Measurements from ENCODE around the gene APOD.

APOD gene

DNA sequence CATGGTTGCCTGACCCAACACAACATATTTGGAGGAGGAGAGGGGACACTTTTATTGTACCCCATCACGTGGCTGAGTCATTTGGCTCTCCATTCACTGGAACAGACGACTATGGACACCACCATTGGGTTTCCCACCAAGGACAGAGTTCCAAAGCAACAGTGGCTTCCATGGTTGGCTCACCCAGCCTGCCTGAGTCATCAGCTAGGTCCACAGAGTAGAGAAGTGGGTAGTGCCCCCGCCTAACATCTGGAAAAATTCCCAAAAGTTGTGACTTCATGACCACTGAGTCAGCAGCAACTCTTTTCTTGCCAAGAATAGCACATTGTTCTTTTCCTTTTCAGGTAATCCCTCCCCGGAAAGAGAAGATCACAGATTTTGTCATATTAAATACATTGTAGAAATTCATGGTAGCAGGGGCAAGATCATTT is 37.6 kb downstream of the APOD start:
- no peak overlapping the region for H3K27ac ChIP-seq (ENCODE audit: low read depth, low read length)
- no peaks in the 10 kb centered on the region for H3K36me3 ChIP-seq (ENCODE audit: control insufficient read depth in 5 of 5, insufficient read depth in 5 of 5, low read length in 5 of 5)
- H3K9me3 ChIP-seq (ENCODE audit: control insufficient read depth in 5 of 5, low read length in 5 of 5): no peaks in the 10 kb centered on the region
- no peak overlapping the region for H3K9ac ChIP-seq (ENCODE audit: low read length in 5 of 5)
- H3K4me1 ChIP-seq (ENCODE audit: control insufficient read depth in 5 of 5, insufficient read depth in 5 of 5, low read length in 5 of 5): peaks cover 8 to 52% (median 40%) of the 10 kb centered on the region in 5 donors
- no peak overlapping the region for H3K4me3 ChIP-seq (ENCODE audit: low read depth in 1 of 5, low read length in 5 of 5)
- no peaks in the 10 kb centered on the region for H3K27me3 ChIP-seq (ENCODE audit: control insufficient read depth in 5 of 5, insufficient read depth in 4 of 5, low read length in 5 of 5)

GRCh38 chr3:195544634-195545033 is 39.1 kb downstream of the APOD start:
- no peaks in the 10 kb centered on the region for H3K36me3 ChIP-seq (ENCODE audit: control insufficient read depth in 5 of 5, insufficient read depth in 5 of 5, low read length in 5 of 5)
- H3K9me3 ChIP-seq (ENCODE audit: control insufficient read depth in 5 of 5, low read length in 5 of 5): no peaks in the 10 kb centered on the region
- peaks cover 8 to 60% (median 43%) of the 10 kb centered on the region in 5 donors for H3K4me1 ChIP-seq (ENCODE audit: control insufficient read depth in 5 of 5, insufficient read depth in 5 of 5, low read length in 5 of 5)
- H3K27ac ChIP-seq (ENCODE audit: low read depth, low read length): peak overlapping the region; percentile 80
- peak overlapping the region in 2 of 5 donors; percentile 13 to 76 for H3K4me3 ChIP-seq (ENCODE audit: low read depth in 1 of 5, low read length in 5 of 5)
- H3K27me3 ChIP-seq (ENCODE audit: control insufficient read depth in 5 of 5, insufficient read depth in 4 of 5, low read length in 5 of 5): no peaks in the 10 kb centered on the region
- peak overlapping the region in 2 of 5 donors; percentile 19 to 64 for H3K9ac ChIP-seq (ENCODE audit: low read length in 5 of 5)

DNA sequence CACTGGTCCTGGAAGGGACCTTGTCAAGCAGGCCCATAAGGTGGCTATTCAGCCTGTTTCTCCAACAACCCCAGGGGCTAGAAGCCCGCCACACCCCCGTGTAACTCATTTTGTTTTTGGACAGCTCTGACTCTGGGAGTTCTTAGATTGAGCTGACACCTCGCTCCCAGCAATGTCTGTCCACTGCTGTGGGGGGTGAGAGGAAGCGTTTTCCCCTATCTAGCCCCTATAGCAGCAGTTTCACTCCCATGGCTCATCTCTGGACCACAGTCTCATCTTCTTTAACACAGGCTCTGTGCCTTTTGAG is 39.6 kb downstream of the APOD start:
- H3K4me1 ChIP-seq (ENCODE audit: control insufficient read depth in 5 of 5, insufficient read depth in 5 of 5, low read length in 5 of 5): peaks cover 8 to 64% (median 46%) of the 10 kb centered on the region in 5 donors
- H3K27ac ChIP-seq (ENCODE audit: low read depth, low read length): peak overlapping the region; percentile 80
- H3K27me3 ChIP-seq (ENCODE audit: control insufficient read depth in 5 of 5, insufficient read depth in 4 of 5, low read length in 5 of 5): no peaks in the 10 kb centered on the region
- no peaks in the 10 kb centered on the region for H3K9me3 ChIP-seq (ENCODE audit: control insufficient read depth in 5 of 5, low read length in 5 of 5)
- peak overlapping the region in 2 of 5 donors; percentile 64 to 78 for H3K9ac ChIP-seq (ENCODE audit: low read length in 5 of 5)
- H3K4me3 ChIP-seq (ENCODE audit: low read depth in 1 of 5, low read length in 5 of 5): peak overlapping the region in 4 of 5 donors; percentile 13 to 88 (median 81)
- H3K36me3 ChIP-seq (ENCODE audit: control insufficient read depth in 5 of 5, insufficient read depth in 5 of 5, low read length in 5 of 5): no peaks in the 10 kb centered on the region

GRCh38 chr3:195543500-195544229 is 40.1 kb downstream of the APOD start:
- H3K36me3 ChIP-seq (ENCODE audit: control insufficient read depth in 5 of 5, insufficient read depth in 5 of 5, low read length in 5 of 5): no peaks in the 10 kb centered on the region
- peaks cover 8 to 65% (median 46%) of the 10 kb centered on the region in 5 donors for H3K4me1 ChIP-seq (ENCODE audit: control insufficient read depth in 5 of 5, insufficient read depth in 5 of 5, low read length in 5 of 5)
- peak overlapping the region; percentile 19 to 78 (median 64) for H3K9ac ChIP-seq (ENCODE audit: low read length in 5 of 5)
- no peaks in the 10 kb centered on the region for H3K9me3 ChIP-seq (ENCODE audit: control insufficient read depth in 5 of 5, low read length in 5 of 5)
- peak overlapping the region; percentile 80 for H3K27ac ChIP-seq (ENCODE audit: low read depth, low read length)
- peak overlapping the region; percentile 76 to 92 (median 86) for H3K4me3 ChIP-seq (ENCODE audit: low read depth in 1 of 5, low read length in 5 of 5)
- H3K27me3 ChIP-seq (ENCODE audit: control insufficient read depth in 5 of 5, insufficient read depth in 4 of 5, low read length in 5 of 5): no peaks in the 10 kb centered on the region

DNA sequence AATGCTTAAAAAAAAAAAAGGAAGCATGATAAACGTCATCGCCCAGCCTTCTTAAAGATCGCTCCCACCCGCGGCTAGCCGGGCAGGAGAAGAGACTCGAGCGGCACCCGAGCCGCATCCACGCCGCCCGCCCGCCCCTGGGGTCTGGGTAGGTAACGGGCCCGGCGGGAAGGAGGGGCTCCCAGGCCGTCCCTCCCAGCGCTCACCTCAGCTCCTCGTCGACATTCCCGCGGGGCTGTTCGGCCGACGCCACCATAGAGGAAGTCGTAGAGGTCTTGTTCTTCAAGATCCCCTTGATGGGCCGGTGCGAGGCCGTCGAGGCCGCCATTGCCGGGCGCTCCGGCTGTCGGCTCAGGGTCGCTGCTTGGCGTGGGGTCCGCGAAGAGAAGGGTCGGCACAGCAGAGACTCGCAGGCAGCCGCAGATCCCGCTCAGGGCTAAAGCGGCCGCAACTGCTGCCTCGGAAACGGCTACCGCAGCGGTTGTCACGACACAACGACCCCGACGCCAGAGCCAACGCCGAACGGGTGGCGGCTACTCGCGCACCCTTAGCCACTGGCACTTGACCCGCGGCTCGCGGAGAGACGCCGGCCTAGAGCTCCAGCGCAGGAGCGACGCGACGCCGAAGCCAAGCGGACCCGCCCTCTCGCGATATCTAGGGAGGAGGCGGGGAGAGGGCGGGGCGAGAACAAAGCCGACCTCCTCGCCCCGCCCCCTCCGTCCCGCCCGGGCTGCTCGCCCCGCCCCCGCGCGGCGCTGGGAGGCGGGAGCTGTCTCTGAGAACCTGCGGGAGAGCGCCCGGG is 40.8 kb downstream of the APOD start, which contains the start of gene PPP1R2:
Gene PPP1R2 (minus strand): TSS at position 628 of the 802 bp plus-strand sequence. CDS start 300 bp downstream, at position 328.
- H3K4me3 ChIP-seq (ENCODE audit: low read depth in 1 of 5, low read length in 5 of 5): peak within 1 kb of the TSS; percentile 76 to 92 (median 86)
- H3K27ac ChIP-seq (ENCODE audit: low read depth, low read length): peak within 1 kb of the TSS; percentile 80
- H3K36me3 ChIP-seq (ENCODE audit: control insufficient read depth in 5 of 5, insufficient read depth in 5 of 5, low read length in 5 of 5): no peaks in the 10 kb centered on the region
- H3K4me1 ChIP-seq (ENCODE audit: control insufficient read depth in 5 of 5, insufficient read depth in 5 of 5, low read length in 5 of 5): peaks cover 8 to 67% (median 46%) of the 10 kb centered on the region in 5 donors
- H3K9ac ChIP-seq (ENCODE audit: low read length in 5 of 5): peak within 1 kb of the TSS; percentile 63 to 92 (median 80)
- no peaks in the 10 kb centered on the region for H3K9me3 ChIP-seq (ENCODE audit: control insufficient read depth in 5 of 5, low read length in 5 of 5)
- no peaks in the 10 kb centered on the region for H3K27me3 ChIP-seq (ENCODE audit: control insufficient read depth in 5 of 5, insufficient read depth in 4 of 5, low read length in 5 of 5)

GRCh38 chr3:195542316-195542697 is 41.4 kb downstream of the APOD start:
- H3K9me3 ChIP-seq (ENCODE audit: control insufficient read depth in 5 of 5, low read length in 5 of 5): no peaks in the 10 kb centered on the region
- no peaks in the 10 kb centered on the region for H3K36me3 ChIP-seq (ENCODE audit: control insufficient read depth in 5 of 5, insufficient read depth in 5 of 5, low read length in 5 of 5)
- H3K4me1 ChIP-seq (ENCODE audit: control insufficient read depth in 5 of 5, insufficient read depth in 5 of 5, low read length in 5 of 5): peaks cover 8 to 69% (median 46%) of the 10 kb centered on the region in 5 donors
- peak overlapping the region; percentile 80 for H3K27ac ChIP-seq (ENCODE audit: low read depth, low read length)
- peak overlapping the region; percentile 76 to 92 (median 86) for H3K4me3 ChIP-seq (ENCODE audit: low read depth in 1 of 5, low read length in 5 of 5)
- H3K27me3 ChIP-seq (ENCODE audit: control insufficient read depth in 5 of 5, insufficient read depth in 4 of 5, low read length in 5 of 5): no peaks in the 10 kb centered on the region
- H3K9ac ChIP-seq (ENCODE audit: low read length in 5 of 5): peak overlapping the region; percentile 63 to 92 (median 80)

DNA sequence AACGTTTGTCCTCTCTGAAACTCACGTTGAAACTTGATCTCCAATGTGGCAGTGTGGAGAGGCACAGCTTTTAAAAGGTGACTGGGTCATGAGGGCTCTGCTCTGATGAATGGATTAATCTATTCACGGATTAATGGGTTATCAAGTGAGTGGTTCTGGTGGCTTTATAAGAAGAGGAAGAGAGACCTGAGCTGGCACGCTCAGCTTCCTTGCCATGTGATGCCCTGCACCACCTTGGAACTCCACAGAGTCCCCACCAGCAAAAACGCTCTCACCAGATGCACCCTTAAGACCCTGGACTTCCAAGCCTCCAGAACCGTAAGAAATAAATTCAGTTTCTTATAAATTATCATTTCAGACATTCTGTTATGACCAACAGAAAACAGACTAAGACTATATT is 43.2 kb downstream of the APOD start:
- Histone ChIP-seq H3K4me1 (ENCODE audit: control insufficient read depth in 5 of 5, insufficient read depth in 5 of 5, low read length in 5 of 5) (peaks cover 8 to 56% (median 46%) of the 10 kb centered on the region in 5 donors), H3K27me3 (ENCODE audit: control insufficient read depth in 5 of 5, insufficient read depth in 4 of 5, low read length in 5 of 5) (no peaks in the 10 kb centered on the region), H3K9me3 (ENCODE audit: control insufficient read depth in 5 of 5, low read length in 5 of 5) (no peaks in the 10 kb centered on the region), H3K36me3 (ENCODE audit: control insufficient read depth in 5 of 5, insufficient read depth in 5 of 5, low read length in 5 of 5) (no peaks in the 10 kb centered on the region), H3K27ac (ENCODE audit: low read depth, low read length) (no peak overlapping the region), H3K9ac (ENCODE audit: low read length in 5 of 5) (no peak overlapping the region), H3K4me3 (ENCODE audit: low read depth in 1 of 5, low read length in 5 of 5) (no peak overlapping the region)

DNA sequence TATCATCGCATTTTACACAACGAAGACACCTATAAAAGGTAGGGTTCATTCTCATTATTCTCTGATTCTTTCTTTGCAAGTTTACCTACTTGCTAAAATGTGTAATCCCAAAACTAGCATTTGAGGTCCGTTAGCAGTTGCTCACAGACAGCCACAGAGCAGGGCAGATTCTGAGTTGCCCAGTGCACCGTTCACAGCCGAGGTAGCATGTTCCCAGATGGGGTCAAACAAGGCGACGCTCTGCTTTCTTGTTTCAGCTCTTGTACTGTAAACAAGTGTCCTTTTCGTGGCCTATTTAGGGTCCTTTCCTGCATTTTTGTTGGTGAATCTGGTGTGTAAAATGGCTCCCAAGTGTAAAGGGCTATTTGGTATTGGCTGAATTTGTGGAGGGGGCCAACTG is 43.7 kb downstream of the APOD start:
- no peaks in the 10 kb centered on the region for H3K36me3 ChIP-seq (ENCODE audit: control insufficient read depth in 5 of 5, insufficient read depth in 5 of 5, low read length in 5 of 5)
- H3K9ac ChIP-seq (ENCODE audit: low read length in 5 of 5): no peak overlapping the region
- no peaks in the 10 kb centered on the region for H3K9me3 ChIP-seq (ENCODE audit: control insufficient read depth in 5 of 5, low read length in 5 of 5)
- H3K4me3 ChIP-seq (ENCODE audit: low read depth in 1 of 5, low read length in 5 of 5): no peak overlapping the region
- H3K4me1 ChIP-seq (ENCODE audit: control insufficient read depth in 5 of 5, insufficient read depth in 5 of 5, low read length in 5 of 5): peaks cover 8 to 55% (median 46%) of the 10 kb centered on the region in 5 donors
- H3K27ac ChIP-seq (ENCODE audit: low read depth, low read length): no peak overlapping the region
- H3K27me3 ChIP-seq (ENCODE audit: control insufficient read depth in 5 of 5, insufficient read depth in 4 of 5, low read length in 5 of 5): no peaks in the 10 kb centered on the region

- no peaks in the 10 kb centered on the region for H3K9me3 ChIP-seq (ENCODE audit: control insufficient read depth in 5 of 5, low read length in 5 of 5)
- H3K36me3 ChIP-seq (ENCODE audit: control insufficient read depth in 5 of 5, insufficient read depth in 5 of 5, low read length in 5 of 5): no peaks in the 10 kb centered on the region
- H3K4me1 ChIP-seq (ENCODE audit: control insufficient read depth in 5 of 5, insufficient read depth in 5 of 5, low read length in 5 of 5): peaks cover 6 to 49% (median 41%) of the 10 kb centered on the region in 5 donors
- no peak overlapping the region for H3K9ac ChIP-seq (ENCODE audit: low read length in 5 of 5)
- no peaks in the 10 kb centered on the region for H3K27me3 ChIP-seq (ENCODE audit: control insufficient read depth in 5 of 5, insufficient read depth in 4 of 5, low read length in 5 of 5)
- H3K4me3 ChIP-seq (ENCODE audit: low read depth in 1 of 5, low read length in 5 of 5): no peak overlapping the region
- H3K27ac ChIP-seq (ENCODE audit: low read depth, low read length): no peak overlapping the region
Observed at GRCh38 chr3:195539479-195539878, 44.3 kb downstream of the APOD start.

GRCh38 chr3:195537995-195538394 is 45.7 kb downstream of the APOD start:
- Histone ChIP-seq H3K9me3 (ENCODE audit: control insufficient read depth in 5 of 5, low read length in 5 of 5) (no peaks in the 10 kb centered on the region), H3K4me1 (ENCODE audit: control insufficient read depth in 5 of 5, insufficient read depth in 5 of 5, low read length in 5 of 5) (peaks cover 4 to 37% (median 31%) of the 10 kb centered on the region in 5 donors), H3K27ac (ENCODE audit: low read depth, low read length) (no peak overlapping the region), H3K4me3 (ENCODE audit: low read depth in 1 of 5, low read length in 5 of 5) (no peak overlapping the region), H3K27me3 (ENCODE audit: control insufficient read depth in 5 of 5, insufficient read depth in 4 of 5, low read length in 5 of 5) (no peaks in the 10 kb centered on the region), H3K9ac (ENCODE audit: low read length in 5 of 5) (no peak overlapping the region), H3K36me3 (ENCODE audit: control insufficient read depth in 5 of 5, insufficient read depth in 5 of 5, low read length in 5 of 5) (no peaks in the 10 kb centered on the region)

Measured in subcutaneous abdominal adipose tissue (tissue), 5 donors.